SK-N-MC (cell line): ENCODE data around the gene PCDH1.

Experiments used
- DNase-seq: peaks from one replicate; pipeline ENCODE4 v3.0.0-alpha.2; 2011; ENCODE audit warnings: low read depth, low spot score
- H3K27ac ChIP-seq: fragments of 200-600 bp; sonication (generic); 2 replicates; pipeline ENCODE4 v1.5.1; 2016; ENCODE audit warnings: mixed run types
- H3K36me3 ChIP-seq: fragments of 200-600 bp; sonication (generic); 2 replicates; pipeline ENCODE4 v1.6.1; 2017; ENCODE audit warnings: antibody characterized with exemption, low read length, mixed read lengths; ENCODE audit not compliant: insufficient read depth
- H3K4me3 ChIP-seq: fragments of 200-600 bp; sonication (generic); 2 replicates; pipeline ENCODE4 v1.5.1; 2016
- H3K9ac ChIP-seq: fragments of 200-600 bp; sonication (generic); 2 replicates; pipeline ENCODE4 v1.8.0; 2017; ENCODE audit warnings: mixed run types, mixed read lengths; ENCODE audit not compliant: insufficient read length
- H3K9me3 ChIP-seq: fragments of 200-600 bp; sonication (generic); 2 replicates; pipeline ENCODE4 v1.6.1; 2017; ENCODE audit warnings: low read depth, mild to moderate bottlenecking, antibody characterized with exemption, low read length, moderate library complexity, mixed read lengths
- EZH2 ChIP-seq: fragments of 200-600 bp; sonication (generic); IDR thresholded peaks from one replicate; pipeline ENCODE4 v1.6.1; 2017; ENCODE audit warnings: antibody characterized with exemption
- FOXP2 ChIP-seq: optimal IDR thresholded peaks from 2 replicates; pipeline ENCODE3; 2011; ENCODE audit warnings: mild to moderate bottlenecking, moderate library complexity; ENCODE audit not compliant: insufficient read depth; ENCODE audit errors: extremely low read length, control extremely low read depth
- POLR2AphosphoS5 ChIP-seq: IDR thresholded peaks from 2 replicates; pipeline ENCODE4 v1.6.1; 2012; ENCODE audit warnings: mild to moderate bottlenecking, low read depth, low read length, borderline replicate concordance

Gene PCDH1

GRCh38 chr5:141839015-141839513 is 39.1 kb downstream of the PCDH1 start:
- Histone ChIP-seq H3K36me3 (no peaks in the 10 kb centered on the region), H3K27ac (no peak overlapping the region), H3K9me3 (no peaks in the 10 kb centered on the region), H3K9ac (no peak overlapping the region), H3K4me3 (no peak overlapping the region)
- no peak for TF ChIP-seq EZH2
- DNase-seq: no peak

- no peaks in the 10 kb centered on the region for H3K36me3 ChIP-seq
- TF ChIP-seq EZH2: no peak
- TF ChIP-seq POLR2AphosphoS5: no peak
- no peak for TF ChIP-seq FOXP2
- no peak for DNase-seq
- no peak overlapping the region for H3K4me3 ChIP-seq
- H3K27ac ChIP-seq: no peak overlapping the region
- no peaks in the 10 kb centered on the region for H3K9me3 ChIP-seq
- no peak overlapping the region for H3K9ac ChIP-seq
Measured at GRCh38 chr5:141838326-141839014, 39.7 kb downstream of the PCDH1 start.

GRCh38 chr5:141835928-141836670 is 42.1 kb downstream of the PCDH1 start:
- no peak for DNase-seq

GRCh38 chr5:141834331-141834730 is 43.9 kb downstream of the PCDH1 start:
- no peak for DNase-seq
- H3K36me3 ChIP-seq: no peaks in the 10 kb centered on the region
- no peak overlapping the region for H3K27ac ChIP-seq
- TF ChIP-seq POLR2AphosphoS5: no peak
- no peak for TF ChIP-seq EZH2
- TF ChIP-seq FOXP2: no peak
- no peaks in the 10 kb centered on the region for H3K9me3 ChIP-seq
- no peak overlapping the region for H3K4me3 ChIP-seq
- H3K9ac ChIP-seq: no peak overlapping the region

More at GRCh38 chr5:141835928-141836670, 42.1 kb downstream of the PCDH1 start:
- no peak for TF ChIP-seq FOXP2
- TF ChIP-seq EZH2: no peak
- no peak for TF ChIP-seq POLR2AphosphoS5
- H3K4me3 ChIP-seq: no peak overlapping the region
- no peak overlapping the region for H3K9ac ChIP-seq
- no peaks in the 10 kb centered on the region for H3K9me3 ChIP-seq
- no peak overlapping the region for H3K27ac ChIP-seq
- H3K36me3 ChIP-seq: no peaks in the 10 kb centered on the region

GRCh38 chr5:141832131-141832530 is 46.1 kb downstream of the PCDH1 start:
- no peaks in the 10 kb centered on the region for H3K36me3 ChIP-seq
- H3K4me3 ChIP-seq: no peak overlapping the region
- DNase-seq: no peak
- no peak for TF ChIP-seq POLR2AphosphoS5
- TF ChIP-seq FOXP2: no peak
- TF ChIP-seq EZH2: no peak
- H3K9ac ChIP-seq: no peak overlapping the region
- no peaks in the 10 kb centered on the region for H3K9me3 ChIP-seq
- H3K27ac ChIP-seq: no peak overlapping the region

GRCh38 chr5:141828162-141828561 is 50.0 kb downstream of the PCDH1 start:
- no peaks in the 10 kb centered on the region for H3K9me3 ChIP-seq
- DNase-seq: no peak
- TF ChIP-seq POLR2AphosphoS5 (no peak), EZH2 (no peak), FOXP2 (no peak)
- no peak overlapping the region for H3K27ac ChIP-seq
- no peak overlapping the region for H3K4me3 ChIP-seq
- H3K36me3 ChIP-seq: no peaks in the 10 kb centered on the region
- no peak overlapping the region for H3K9ac ChIP-seq

- H3K36me3 ChIP-seq: no peaks in the 10 kb centered on the region
- H3K9me3 ChIP-seq: no peaks in the 10 kb centered on the region
- DNase-seq: no peak
- H3K4me3 ChIP-seq: no peak overlapping the region
- H3K9ac ChIP-seq: no peak overlapping the region
- H3K27ac ChIP-seq: no peak overlapping the region
- no peak for TF ChIP-seq POLR2AphosphoS5
- no peak for TF ChIP-seq EZH2
- TF ChIP-seq FOXP2: no peak
Measured at GRCh38 chr5:141826674-141827073, 51.5 kb downstream of the PCDH1 start.

GRCh38 chr5:141825791-141826560 is 52.2 kb downstream of the PCDH1 start:
- Histone ChIP-seq H3K9ac (no peak overlapping the region), H3K36me3 (no peaks in the 10 kb centered on the region), H3K27ac (no peak overlapping the region), H3K4me3 (peak overlapping the region; percentile 40; the same call in 1 of the 2 replicates), H3K9me3 (no peaks in the 10 kb centered on the region)
- DNase-seq: no peak
- no peak for TF ChIP-seq FOXP2
- no peak for TF ChIP-seq POLR2AphosphoS5
- no peak for TF ChIP-seq EZH2
